ENCODE measurements around the gene HPCAL4. TPM values are rescaled to one million over a fixed set of nuclear protein-coding genes. Genes with fewer than 3 reads are reported as not detected.

HPCAL4 gene
- total RNA-seq, 2 donors from 2014 or later, result 23.4 to 30.3 TPM

- no peaks in the 10 kb centered on the region for H3K9me3 ChIP-seq (ENCODE audit: control insufficient read depth, low read length, poor library complexity, severe bottlenecking)
- no peak overlapping the region for H3K27ac Mint-ChIP-seq
- peaks cover 4% of the 10 kb centered on the region for H3K4me1 Mint-ChIP-seq
- DNase-seq, result no peak
- peaks cover 2% of the 10 kb centered on the region for H3K36me3 Mint-ChIP-seq (ENCODE audit: low read depth)
- peaks cover 20% of the 10 kb centered on the region for H3K27me3 Mint-ChIP-seq
- H3K4me3 Mint-ChIP-seq, result no peak overlapping the region
- no peak for ATAC-seq
Observed at GRCh38 chr1:39663559-39663958, 27.7 kb downstream of the HPCAL4 start.

DNA sequence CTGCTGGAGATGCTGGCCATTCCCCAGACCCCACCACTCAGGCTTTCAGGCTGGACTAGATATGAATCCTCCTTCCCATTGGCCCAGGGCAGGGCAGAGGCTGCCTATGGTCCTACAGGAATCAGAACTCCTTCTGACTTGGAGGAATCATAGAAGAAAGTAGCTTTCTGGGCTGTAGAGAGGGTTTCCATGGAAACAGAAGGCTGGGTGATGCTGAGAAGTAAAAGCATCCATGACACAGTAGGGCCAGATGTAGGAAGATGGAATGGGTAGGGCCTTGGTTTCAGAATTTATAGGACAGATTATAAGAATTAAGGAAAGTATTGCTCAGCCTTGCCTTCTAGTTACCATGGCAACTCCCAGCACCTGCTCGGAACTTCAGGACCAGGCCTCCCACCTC, 28.4 kb downstream of the HPCAL4 start:
- DNase-seq (no peak), ATAC-seq (no peak)
- Mint-ChIP-seq H3K4me1 (peaks cover 7% of the 10 kb centered on the region), H3K27me3 (peaks cover 13% of the 10 kb centered on the region), H3K4me3 (no peak overlapping the region), H3K27ac (no peak overlapping the region), H3K36me3 (ENCODE audit: low read depth) (peaks cover 2% of the 10 kb centered on the region)
- no peaks in the 10 kb centered on the region for H3K9me3 ChIP-seq (ENCODE audit: control insufficient read depth, low read length, poor library complexity, severe bottlenecking)

DNA sequence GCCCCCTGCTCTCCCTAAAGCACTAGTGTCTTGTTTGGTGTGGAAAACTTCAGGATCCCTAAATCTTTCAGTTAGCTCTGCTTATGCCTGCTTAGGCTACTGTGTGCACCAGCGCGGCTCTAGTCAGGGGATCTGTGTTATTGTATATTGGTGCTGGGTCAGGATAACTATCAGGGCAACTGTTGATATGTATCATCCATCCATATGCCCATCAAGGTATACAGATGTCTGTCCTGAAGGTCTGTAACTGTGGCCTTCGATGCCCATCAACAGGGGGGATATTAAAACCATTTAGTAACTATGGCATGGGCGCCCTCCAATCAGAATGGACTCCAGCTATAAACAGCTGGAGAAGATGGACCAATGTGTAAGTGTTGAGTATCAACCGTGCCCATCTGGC, 31.7 kb downstream of the HPCAL4 start:
- no peaks in the 10 kb centered on the region for H3K9me3 ChIP-seq (ENCODE audit: control insufficient read depth, low read length, poor library complexity, severe bottlenecking)
- no peak overlapping the region for H3K27ac Mint-ChIP-seq
- H3K36me3 Mint-ChIP-seq (ENCODE audit: low read depth), result no peaks in the 10 kb centered on the region
- H3K4me1 Mint-ChIP-seq, result peaks cover 5% of the 10 kb centered on the region
- H3K4me3 Mint-ChIP-seq, result no peak overlapping the region
- H3K27me3 Mint-ChIP-seq, result peaks cover 10% of the 10 kb centered on the region
- DNase-seq (no peak), ATAC-seq (no peak)

DNA sequence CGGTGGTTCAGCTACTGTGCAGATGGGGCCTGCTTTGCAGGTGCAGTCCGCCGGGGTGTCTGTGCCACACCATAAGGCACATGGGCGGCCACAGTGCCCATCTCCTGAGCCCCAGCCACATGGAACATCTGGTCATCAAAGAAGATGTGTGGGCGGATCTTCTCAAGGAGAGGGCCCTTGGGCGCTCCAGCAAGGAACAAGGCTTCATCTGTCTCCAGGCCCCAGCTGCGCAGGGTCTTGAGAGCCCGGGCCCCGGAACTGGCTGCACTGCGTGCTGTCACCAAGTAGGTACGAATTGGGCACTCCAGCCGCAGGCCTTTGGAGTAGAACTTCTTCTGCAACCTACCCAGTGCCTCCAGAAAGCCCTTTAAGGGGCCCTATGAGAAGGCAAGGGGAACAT, 32.1 kb downstream of the HPCAL4 start:
- DNase-seq (no peak), ATAC-seq (no peak)
- Mint-ChIP-seq H3K36me3 (ENCODE audit: low read depth) (no peaks in the 10 kb centered on the region), H3K27me3 (peaks cover 14% of the 10 kb centered on the region), H3K4me3 (no peak overlapping the region), H3K4me1 (peaks cover 5% of the 10 kb centered on the region), H3K27ac (no peak overlapping the region)
- H3K9me3 ChIP-seq (ENCODE audit: control insufficient read depth, low read length, poor library complexity, severe bottlenecking), result no peaks in the 10 kb centered on the region

GRCh38 chr1:39657923-39658485, 33.2 kb downstream of the HPCAL4 start:
- DNase-seq (peak; percentile 41 to 54 (median 44)), ATAC-seq (peak; percentile 78)
- H3K27me3 Mint-ChIP-seq, result peaks cover 21% of the 10 kb centered on the region
- H3K9me3 ChIP-seq (ENCODE audit: control insufficient read depth, low read length, poor library complexity, severe bottlenecking), result no peaks in the 10 kb centered on the region
- H3K4me1 Mint-ChIP-seq, result peaks cover 8% of the 10 kb centered on the region
- peak overlapping the region; percentile 9 for H3K4me3 Mint-ChIP-seq
- H3K36me3 Mint-ChIP-seq (ENCODE audit: low read depth), result no peaks in the 10 kb centered on the region
- H3K27ac Mint-ChIP-seq, result no peak overlapping the region

- H3K9me3 ChIP-seq (ENCODE audit: control insufficient read depth, low read length, poor library complexity, severe bottlenecking), result no peaks in the 10 kb centered on the region
- Mint-ChIP-seq H3K4me1 (peaks cover 8% of the 10 kb centered on the region), H3K27me3 (peaks cover 21% of the 10 kb centered on the region), H3K27ac (no peak overlapping the region), H3K4me3 (no peak overlapping the region), H3K36me3 (ENCODE audit: low read depth) (no peaks in the 10 kb centered on the region)
- DNase-seq, result no peak
- no peak for ATAC-seq
Observed at GRCh38 chr1:39657402-39657801, 33.8 kb downstream of the HPCAL4 start.

DNA sequence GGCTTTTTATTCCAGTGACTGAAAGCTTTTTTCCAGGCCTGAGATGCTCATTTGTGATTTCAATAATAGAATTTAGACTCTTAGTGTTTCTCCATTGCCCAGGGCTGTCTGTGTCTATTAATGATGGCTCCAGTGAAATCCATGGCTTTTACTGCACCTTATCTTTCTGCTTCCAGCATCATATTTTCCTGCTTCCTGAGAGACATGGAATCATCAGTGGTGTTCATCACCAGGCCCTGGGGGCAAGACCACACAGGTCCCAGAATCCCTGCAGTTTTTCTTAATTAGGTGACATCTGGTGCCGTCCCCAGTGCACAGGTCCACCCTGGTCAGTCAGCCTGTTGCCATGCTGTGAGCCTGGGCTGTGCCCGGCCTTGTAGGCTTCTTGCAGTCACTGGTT, 34.8 kb downstream of the HPCAL4 start:
- DNase-seq, result no peak
- Mint-ChIP-seq H3K27ac (no peak overlapping the region), H3K4me3 (no peak overlapping the region), H3K36me3 (ENCODE audit: low read depth) (no peaks in the 10 kb centered on the region), H3K27me3 (peaks cover 21% of the 10 kb centered on the region), H3K4me1 (peaks cover 8% of the 10 kb centered on the region)
- H3K9me3 ChIP-seq (ENCODE audit: control insufficient read depth, low read length, poor library complexity, severe bottlenecking), result no peaks in the 10 kb centered on the region
- no peak for ATAC-seq

GRCh38 chr1:39655578-39656268, 35.5 kb downstream of the HPCAL4 start:
- no peaks in the 10 kb centered on the region for H3K9me3 ChIP-seq (ENCODE audit: control insufficient read depth, low read length, poor library complexity, severe bottlenecking)
- Mint-ChIP-seq H3K27me3 (peaks cover 21% of the 10 kb centered on the region), H3K4me1 (peaks cover 8% of the 10 kb centered on the region), H3K36me3 (ENCODE audit: low read depth) (no peaks in the 10 kb centered on the region), H3K27ac (no peak overlapping the region), H3K4me3 (no peak overlapping the region)
- DNase-seq, result no peak
- ATAC-seq, result no peak

- DNase-seq (no peak), ATAC-seq (no peak)
- Mint-ChIP-seq H3K27me3 (peaks cover 21% of the 10 kb centered on the region), H3K4me1 (peaks cover 8% of the 10 kb centered on the region), H3K4me3 (no peak overlapping the region), H3K36me3 (ENCODE audit: low read depth) (no peaks in the 10 kb centered on the region), H3K27ac (no peak overlapping the region)
- H3K9me3 ChIP-seq (ENCODE audit: control insufficient read depth, low read length, poor library complexity, severe bottlenecking), result no peaks in the 10 kb centered on the region
Observed at GRCh38 chr1:39654291-39654690, 36.9 kb downstream of the HPCAL4 start.

- peak; percentile 46 to 63 (median 48) for DNase-seq
- H3K9me3 ChIP-seq (ENCODE audit: control insufficient read depth, low read length, poor library complexity, severe bottlenecking), result no peaks in the 10 kb centered on the region
- Mint-ChIP-seq H3K27me3 (peaks cover 21% of the 10 kb centered on the region), H3K4me3 (no peak overlapping the region), H3K36me3 (ENCODE audit: low read depth) (no peaks in the 10 kb centered on the region), H3K4me1 (peaks cover 8% of the 10 kb centered on the region), H3K27ac (no peak overlapping the region)
- peak; percentile 84 for ATAC-seq
Observed at GRCh38 chr1:39653546-39654031, 37.6 kb downstream of the HPCAL4 start.

- no peak overlapping the region for H3K4me3 Mint-ChIP-seq
- H3K36me3 Mint-ChIP-seq (ENCODE audit: low read depth), result no peaks in the 10 kb centered on the region
- H3K4me1 Mint-ChIP-seq, result peaks cover 7% of the 10 kb centered on the region
- no peak for ATAC-seq
- H3K27ac Mint-ChIP-seq, result no peak overlapping the region
- peaks cover 21% of the 10 kb centered on the region for H3K27me3 Mint-ChIP-seq
- H3K9me3 ChIP-seq (ENCODE audit: control insufficient read depth, low read length, poor library complexity, severe bottlenecking), result no peaks in the 10 kb centered on the region
- no peak for DNase-seq
Observed at GRCh38 chr1:39652554-39652953, 38.7 kb downstream of the HPCAL4 start.

DNA sequence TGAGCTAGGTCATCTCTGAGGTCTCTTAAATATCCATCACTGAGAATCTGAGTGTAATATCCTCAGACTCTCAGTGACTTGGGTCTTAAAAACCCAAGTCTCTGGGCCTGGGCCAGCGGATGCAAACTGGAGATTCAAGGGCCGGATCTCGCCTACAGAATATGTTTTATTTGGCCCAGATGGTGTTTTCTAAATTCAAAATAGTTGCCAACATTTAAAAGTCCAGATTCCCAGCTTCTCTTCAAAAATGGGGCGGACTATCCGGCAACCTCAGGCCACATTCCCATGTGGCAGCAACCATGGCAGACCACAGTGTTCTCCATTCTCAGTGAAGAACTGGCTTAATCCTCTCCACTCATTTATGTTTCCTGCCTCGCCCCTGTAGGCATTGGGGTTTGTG, 39.1 kb downstream of the HPCAL4 start:
- peaks cover 7% of the 10 kb centered on the region for H3K4me1 Mint-ChIP-seq
- no peaks in the 10 kb centered on the region for H3K9me3 ChIP-seq (ENCODE audit: control insufficient read depth, low read length, poor library complexity, severe bottlenecking)
- H3K36me3 Mint-ChIP-seq (ENCODE audit: low read depth), result no peaks in the 10 kb centered on the region
- no peak overlapping the region for H3K4me3 Mint-ChIP-seq
- H3K27me3 Mint-ChIP-seq, result peaks cover 17% of the 10 kb centered on the region
- no peak for DNase-seq
- ATAC-seq, result no peak
- no peak overlapping the region for H3K27ac Mint-ChIP-seq

DNA sequence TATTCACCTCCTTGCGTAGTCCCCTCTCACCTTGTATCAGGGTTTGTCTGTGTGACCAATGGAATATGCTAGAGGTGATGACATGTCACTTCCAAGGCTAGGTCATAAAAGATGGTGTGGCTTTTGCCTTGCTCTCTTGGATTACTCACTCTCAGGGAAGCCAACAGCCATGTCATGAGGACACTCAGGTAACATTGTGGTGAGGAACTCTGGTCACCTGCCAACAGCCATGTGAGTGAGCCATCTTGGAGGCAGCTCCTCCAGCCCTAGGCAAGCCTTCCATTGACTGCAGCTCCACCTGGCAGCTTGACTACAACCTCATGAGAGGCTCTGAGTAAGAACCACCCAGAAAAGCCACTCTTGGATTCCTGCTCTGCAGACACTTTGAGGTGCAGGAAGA, 40.8 kb downstream of the HPCAL4 start:
- no peaks in the 10 kb centered on the region for H3K36me3 Mint-ChIP-seq (ENCODE audit: low read depth)
- H3K4me3 Mint-ChIP-seq, result no peak overlapping the region
- ATAC-seq (no peak), DNase-seq (no peak)
- no peaks in the 10 kb centered on the region for H3K9me3 ChIP-seq (ENCODE audit: control insufficient read depth, low read length, poor library complexity, severe bottlenecking)
- H3K4me1 Mint-ChIP-seq, result peaks cover 7% of the 10 kb centered on the region
- no peak overlapping the region for H3K27ac Mint-ChIP-seq
- peaks cover 11% of the 10 kb centered on the region for H3K27me3 Mint-ChIP-seq

GRCh38 chr1:39649636-39650185, 41.5 kb downstream of the HPCAL4 start:
- H3K4me1 Mint-ChIP-seq, result peaks cover 7% of the 10 kb centered on the region
- no peaks in the 10 kb centered on the region for H3K36me3 Mint-ChIP-seq (ENCODE audit: low read depth)
- H3K27me3 Mint-ChIP-seq, result peaks cover 11% of the 10 kb centered on the region
- no peak for DNase-seq
- no peaks in the 10 kb centered on the region for H3K9me3 ChIP-seq (ENCODE audit: control insufficient read depth, low read length, poor library complexity, severe bottlenecking)
- H3K4me3 Mint-ChIP-seq, result no peak overlapping the region
- no peak for ATAC-seq
- no peak overlapping the region for H3K27ac Mint-ChIP-seq

Data from T-helper 17 cell (primary cell).